PC-3 (cell line): ENCODE data around the gene CCDC92. TPM values are rescaled to one million over a fixed set of nuclear protein-coding genes. Genes with fewer than 3 reads are reported as not detected.

Experiments used
- ATAC-seq: fragments of 200-7000 bp; cut with Tn5 transposase; 2 replicates; pipeline ENCODE4 v1.9.1; 2020; ENCODE audit warnings: mild to moderate bottlenecking, moderate library complexity
- BruUV-seq: library from RNA; stranded (reverse); fragments of 400-500 nt; replicated peaks from 2 replicates; lab custom pipeline; 2021; lab: Mats Ljungman, UMichigan
- CTCF ChIA-PET: fragments of 300-600 bp; sonication (Branson Sonifier 250); formaldehyde crosslinking; loops from one replicate; lab custom pipeline; 2022; ENCODE audit warnings: antibody characterized with exemption; lab: Charles Lee
- POLR2A ChIA-PET: fragments of 300-600 bp; sonication (Branson Sonifier 250); formaldehyde crosslinking; loops from one replicate; lab custom pipeline; 2022; ENCODE audit warnings: antibody characterized with exemption; ENCODE audit not compliant: unreplicated experiment; lab: Charles Lee
- DNase-seq: peaks from one replicate; pipeline ENCODE4 v3.0.0-alpha.2; 2015
- H2AFZ ChIP-seq: fragments of 300-600 bp; sonication (generic); 2 replicates; pipeline ENCODE4 v1.6.0; 2016; ENCODE audit warnings: antibody characterized with exemption, low read length
- H3F3A ChIP-seq: fragments of 300-600 bp; sonication (generic); one replicate; pipeline ENCODE4 v1.6.0; 2017; ENCODE audit warnings: antibody characterized with exemption, low read length, control low read depth, mild to moderate bottlenecking; ENCODE audit not compliant: unreplicated experiment
- H3K27ac ChIP-seq: fragments of 300-600 bp; sonication (generic); 2 replicates; pipeline ENCODE4 v1.5.1; 2016; ENCODE audit warnings: mild to moderate bottlenecking, low read length
- H3K27me3 ChIP-seq: fragments of 300-600 bp; sonication (generic); 2 replicates; pipeline ENCODE4 v1.6.1; 2016; ENCODE audit warnings: low read length, mixed read lengths
- H3K36me3 ChIP-seq: fragments of 300-600 bp; sonication (generic); 2 replicates; pipeline ENCODE4 v1.6.1; 2016; ENCODE audit warnings: low read depth, mixed run types, low read length, mixed read lengths
- H3K4me1 ChIP-seq: fragments of 300-600 bp; sonication (generic); 2 replicates; pipeline ENCODE4 v1.5.1; 2016; ENCODE audit warnings: low read length; ENCODE audit not compliant: insufficient read depth
- H3K4me2 ChIP-seq: fragments of 300-600 bp; sonication (generic); 2 replicates; pipeline ENCODE4 v1.6.0; 2016; ENCODE audit warnings: low read length
- H3K4me3 ChIP-seq: fragments of 300-600 bp; sonication (generic); 2 replicates; pipeline ENCODE4 v1.5.1; 2016; ENCODE audit warnings: mild to moderate bottlenecking, low read length, mixed read lengths
- H3K79me2 ChIP-seq: fragments of 300-600 bp; sonication (generic); 2 replicates; pipeline ENCODE4 v1.6.1; 2017; ENCODE audit warnings: low read length, mixed read lengths
- H3K9ac ChIP-seq: fragments of 300-600 bp; sonication (generic); 2 replicates; pipeline ENCODE4 v1.6.0; 2016; ENCODE audit warnings: mild to moderate bottlenecking, low read length
- H3K9me2 ChIP-seq: fragments of 300-600 bp; sonication (generic); replicated peaks from 2 replicates; pipeline ENCODE4 v1.6.1; 2016; ENCODE audit warnings: mixed run types, low read length, mixed read lengths
- H3K9me3 ChIP-seq: fragments of 300-600 bp; sonication (generic); 2 replicates; pipeline ENCODE4 v1.6.1; 2016; ENCODE audit warnings: low read length, mixed read lengths
- H4K20me1 ChIP-seq: fragments of 300-600 bp; sonication (generic); 2 replicates; pipeline ENCODE4 v1.6.1; 2016; ENCODE audit warnings: low read length, mixed read lengths
- CTCF ChIP-seq: fragments of 300-600 bp; sonication (generic); conservative IDR thresholded peaks from 2 replicates; pipeline ENCODE4 v1.5.1; 2017; ENCODE audit warnings: antibody characterized with exemption, low read depth, mild to moderate bottlenecking, low read length
- EZH2 ChIP-seq: fragments of 300-600 bp; sonication (generic); IDR thresholded peaks from one replicate; pipeline ENCODE4 v1.6.1; 2017; ENCODE audit warnings: antibody characterized with exemption, mild to moderate bottlenecking, low read length; ENCODE audit not compliant: unreplicated experiment
- EZH2phosphoT487 ChIP-seq: fragments of 300-600 bp; sonication (generic); IDR thresholded peaks from 2 replicates; pipeline ENCODE4 v1.6.1; 2018; ENCODE audit warnings: mild to moderate bottlenecking, antibody characterized with exemption, low read length, borderline replicate concordance
- intact Hi-C: fragments of 100-400 bp; cut with micrococcal nuclease; formaldehyde crosslinking; loops from 2 replicates; pipeline ENCODE4 v1.9.0; 2023
- total RNA-seq: library from RNA; depleted of rRNA; stranded (reverse); fragments of >200 nt; gene quantifications from 2 replicates; pipeline ENCODE4 v1.2.3, GENCODE V29; 2014

Gene CCDC92
- total RNA-seq, 1 experiment from 2014 or later = 9.6 TPM

DNA sequence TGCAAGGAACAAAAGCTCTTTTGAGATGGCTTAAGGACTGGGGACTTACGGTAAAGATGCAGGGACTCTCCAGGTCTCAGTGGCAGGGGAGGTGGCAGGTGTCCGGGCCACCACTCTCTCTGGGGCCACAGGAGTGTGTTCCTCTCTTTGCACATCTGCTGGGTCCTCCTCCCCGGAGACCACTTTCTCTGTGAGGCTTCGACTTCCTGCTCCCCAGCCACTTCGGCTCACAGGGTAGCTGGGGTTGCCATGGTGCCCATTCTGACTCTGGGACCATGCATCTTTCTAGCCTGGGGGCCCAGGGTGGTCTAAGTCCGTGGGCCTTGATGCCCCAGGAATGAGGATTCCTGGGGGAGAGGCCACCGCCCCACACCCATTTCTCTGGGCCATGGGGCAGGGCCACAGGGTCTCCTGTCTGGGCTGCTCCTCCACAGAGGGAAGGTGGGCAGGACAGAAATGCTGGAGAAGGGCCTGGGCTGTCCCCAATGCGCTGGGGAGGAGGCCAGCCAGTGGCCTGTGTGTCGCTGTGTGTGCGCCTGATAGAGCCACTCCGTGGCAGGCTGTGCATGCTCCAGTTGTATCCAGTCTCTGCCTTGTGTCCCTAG, 38.5 kb downstream of the CCDC92 start:
- Histone ChIP-seq H3F3A (no peaks in the 10 kb centered on the region), H3K9ac (no peak overlapping the region), H3K36me3 (no peaks in the 10 kb centered on the region), H3K4me1 (no peaks in the 10 kb centered on the region), H3K4me2 (no peak overlapping the region), H2AFZ (no peak overlapping the region), H3K9me2 (no peaks in the 10 kb centered on the region), H3K79me2 (no peaks in the 10 kb centered on the region), H3K9me3 (no peaks in the 10 kb centered on the region), H3K4me3 (no peak overlapping the region), H3K27me3 (no peaks in the 10 kb centered on the region), H3K27ac (no peak overlapping the region), H4K20me1 (no peaks in the 10 kb centered on the region)
- intact Hi-C loops = no loop called here
- no TSS peak for BruUV-seq
- ATAC-seq = no peak
- no peak for TF ChIP-seq CTCF
- no peak for TF ChIP-seq EZH2
- no peak for TF ChIP-seq EZH2phosphoT487
- ChIA-PET POLR2A (no interaction called here), CTCF (no interaction called here)
- DNase-seq = no peak

DNA sequence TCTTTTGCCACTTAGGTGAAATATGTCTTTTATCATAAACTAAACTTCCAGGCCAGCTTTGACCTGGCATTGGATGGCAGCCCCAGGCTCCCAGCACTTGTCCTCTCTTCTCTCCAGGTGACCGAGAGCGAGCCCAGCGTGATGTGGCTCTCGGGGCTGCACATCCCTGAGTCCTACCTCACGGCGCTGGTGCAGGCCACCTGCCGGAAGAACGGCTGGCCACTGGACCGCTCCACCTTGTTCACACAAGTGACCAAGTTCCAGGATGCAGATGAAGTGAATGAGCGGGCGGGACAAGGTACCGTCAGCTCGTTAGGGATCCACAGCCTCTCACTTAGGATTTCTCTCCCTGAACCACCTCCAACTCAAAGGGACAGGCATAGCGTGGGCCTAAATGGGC, 39.4 kb downstream of the CCDC92 start:
- H3K36me3 ChIP-seq = no peaks in the 10 kb centered on the region
- DNase-seq = no peak
- BruUV-seq = no TSS peak
- no peak overlapping the region for H3K27ac ChIP-seq
- intact Hi-C loops = no loop called here
- ChIA-PET POLR2A (no interaction called here), CTCF (no interaction called here)
- no peaks in the 10 kb centered on the region for H3K9me3 ChIP-seq
- ATAC-seq = no peak
- H3K27me3 ChIP-seq = no peaks in the 10 kb centered on the region
- TF ChIP-seq EZH2 = no peak
- no peak for TF ChIP-seq EZH2phosphoT487
- TF ChIP-seq CTCF = no peak
- no peak overlapping the region for H3K4me3 ChIP-seq
- no peak overlapping the region for H3K9ac ChIP-seq
- H3K4me2 ChIP-seq = no peak overlapping the region
- H3F3A ChIP-seq = no peaks in the 10 kb centered on the region
- H4K20me1 ChIP-seq = no peaks in the 10 kb centered on the region
- no peak overlapping the region for H2AFZ ChIP-seq
- H3K4me1 ChIP-seq = no peaks in the 10 kb centered on the region
- no peaks in the 10 kb centered on the region for H3K9me2 ChIP-seq
- H3K79me2 ChIP-seq = no peaks in the 10 kb centered on the region

GRCh38 chr12:123931686-123932321, 40.8 kb downstream of the CCDC92 start:
- ATAC-seq (no peak), DNase-seq (no peak)
- Histone ChIP-seq H3K9ac (no peak overlapping the region), H3K4me2 (no peak overlapping the region), H3K36me3 (no peaks in the 10 kb centered on the region), H3K4me1 (no peaks in the 10 kb centered on the region), H4K20me1 (no peaks in the 10 kb centered on the region), H3K27ac (no peak overlapping the region), H3K9me3 (no peaks in the 10 kb centered on the region), H2AFZ (no peak overlapping the region), H3K27me3 (no peaks in the 10 kb centered on the region), H3K9me2 (no peaks in the 10 kb centered on the region), H3F3A (no peaks in the 10 kb centered on the region), H3K4me3 (no peak overlapping the region), H3K79me2 (no peaks in the 10 kb centered on the region)
- TF ChIP-seq CTCF (no peak), EZH2phosphoT487 (no peak), EZH2 (no peak)
- POLR2A ChIA-PET = no interaction called here
- no TSS peak for BruUV-seq
- CTCF ChIA-PET = interaction anchor here (0.7 kb wide), 2 partner anchors 15 to 19 kb away, joined by 3 to 10 read pairs; no protein-coding TSS in a partner anchor
- intact Hi-C loops = no loop called here
